ENCODE results near the gene ACSF3.

DNA sequence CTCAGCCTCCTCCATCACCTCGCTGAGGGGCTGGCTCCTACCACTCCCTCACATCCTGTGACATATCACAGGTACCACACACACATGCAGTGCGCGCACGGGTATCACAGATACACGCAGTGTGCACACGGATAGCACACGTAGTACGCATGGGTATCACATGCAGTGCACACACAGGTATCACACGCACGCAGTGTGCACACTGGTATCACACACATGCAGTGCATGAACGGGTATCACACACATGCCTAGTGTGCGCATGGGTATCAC lies 30.1 kb downstream of the ACSF3 start:
- TF ChIP-seq, protein P1, sequence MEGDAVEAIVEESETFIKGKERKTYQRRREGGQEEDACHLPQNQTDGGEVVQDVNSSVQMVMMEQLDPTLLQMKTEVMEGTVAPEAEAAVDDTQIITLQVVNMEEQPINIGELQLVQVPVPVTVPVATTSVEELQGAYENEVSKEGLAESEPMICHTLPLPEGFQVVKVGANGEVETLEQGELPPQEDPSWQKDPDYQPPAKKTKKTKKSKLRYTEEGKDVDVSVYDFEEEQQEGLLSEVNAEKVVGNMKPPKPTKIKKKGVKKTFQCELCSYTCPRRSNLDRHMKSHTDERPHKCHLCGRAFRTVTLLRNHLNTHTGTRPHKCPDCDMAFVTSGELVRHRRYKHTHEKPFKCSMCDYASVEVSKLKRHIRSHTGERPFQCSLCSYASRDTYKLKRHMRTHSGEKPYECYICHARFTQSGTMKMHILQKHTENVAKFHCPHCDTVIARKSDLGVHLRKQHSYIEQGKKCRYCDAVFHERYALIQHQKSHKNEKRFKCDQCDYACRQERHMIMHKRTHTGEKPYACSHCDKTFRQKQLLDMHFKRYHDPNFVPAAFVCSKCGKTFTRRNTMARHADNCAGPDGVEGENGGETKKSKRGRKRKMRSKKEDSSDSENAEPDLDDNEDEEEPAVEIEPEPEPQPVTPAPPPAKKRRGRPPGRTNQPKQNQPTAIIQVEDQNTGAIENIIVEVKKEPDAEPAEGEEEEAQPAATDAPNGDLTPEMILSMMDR (IDR thresholded peaks at IDR 0.05) = no peak
- no peak for TF ChIP-seq POLR2A (IDR thresholded peaks at IDR 0.05)
